ENCODE results near the gene ADTRP.

ADTRP gene

DNA sequence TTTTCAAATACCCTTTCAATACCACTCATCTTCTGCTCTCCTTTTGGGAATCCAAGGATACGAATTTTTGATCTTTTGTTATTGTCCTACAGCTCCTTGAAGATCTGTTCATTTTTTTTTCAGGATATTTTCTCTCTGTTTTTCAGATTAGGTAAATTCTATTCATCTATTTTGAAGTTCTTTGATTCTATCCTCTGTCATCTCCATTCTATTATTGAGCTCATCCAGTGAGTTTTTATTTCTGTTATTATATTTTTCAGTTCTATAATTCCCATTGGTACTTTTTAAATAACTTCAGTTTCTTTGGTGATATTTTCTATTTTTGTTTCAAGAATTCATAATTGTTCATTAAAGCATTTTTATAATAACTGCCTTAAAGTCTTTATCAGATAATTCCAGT lies 14.7 kb upstream of the ADTRP start:
- no peak for TF ChIP-seq CTCF (IDR thresholded peaks at IDR 0.05; ENCODE audit: low read depth, low read length)

GRCh38 chr6:11791354-11792107 lies 12.9 kb upstream of the ADTRP start:
- DNase-seq (ENCODE audit: extremely low read depth, low read depth), result no peak
- TF ChIP-seq CTCF (IDR thresholded peaks at IDR 0.05; ENCODE audit: low read depth, low read length), result no peak

More for the DNA sequence above, 14.7 kb upstream of the ADTRP start:
- DNase-seq (ENCODE audit: extremely low read depth, low read depth), result no peak

DNA sequence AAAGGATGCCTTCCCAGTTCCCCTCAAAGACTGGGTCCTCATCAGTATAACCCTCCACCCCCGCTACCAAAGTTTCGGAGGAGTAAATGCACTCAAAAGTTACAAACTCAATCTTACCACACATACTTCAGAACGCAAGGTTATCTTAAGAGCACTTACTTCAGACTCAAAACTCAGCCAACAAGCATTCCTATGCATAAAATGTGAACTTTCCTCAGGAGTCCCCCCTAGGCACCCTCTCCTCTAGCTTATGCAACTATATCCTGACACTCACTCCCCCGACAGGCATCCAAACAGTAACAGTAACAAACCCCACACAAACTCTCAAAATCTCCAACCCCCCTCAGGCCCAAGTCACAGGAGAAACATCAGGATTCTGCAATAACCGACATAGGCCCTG lies 11.1 kb upstream of the ADTRP start:
- no peak for DNase-seq (ENCODE audit: extremely low read depth, low read depth)
- TF ChIP-seq CTCF (IDR thresholded peaks at IDR 0.05; ENCODE audit: low read depth, low read length), result no peak

DNA sequence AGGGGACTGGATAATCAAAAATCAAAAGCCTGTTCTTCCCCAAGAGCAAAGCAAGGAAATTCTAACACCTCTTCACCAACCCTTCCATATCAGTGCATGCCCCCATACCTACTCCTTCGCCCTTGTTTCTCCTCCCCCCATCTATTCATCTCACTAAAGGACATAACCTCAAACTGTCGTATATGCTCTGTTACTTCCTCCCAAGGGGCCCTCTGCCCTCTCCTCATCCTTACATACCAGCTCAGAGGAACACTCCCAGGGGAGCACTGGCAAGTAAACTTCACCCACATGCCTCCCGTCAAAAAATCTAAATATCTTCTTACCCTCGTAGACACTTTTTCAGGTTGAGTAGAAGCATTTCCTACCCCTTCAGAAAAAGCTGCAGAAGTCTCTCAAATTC lies 9.4 kb upstream of the ADTRP start:
- no peak for TF ChIP-seq CTCF (IDR thresholded peaks at IDR 0.05; ENCODE audit: low read depth, low read length)
- no peak for DNase-seq (ENCODE audit: extremely low read depth, low read depth)

- no peak for TF ChIP-seq CTCF (IDR thresholded peaks at IDR 0.05; ENCODE audit: low read depth, low read length)
- DNase-seq (ENCODE audit: extremely low read depth, low read depth), result no peak
Measured at GRCh38 chr6:11785774-11786579, 7.4 kb upstream of the ADTRP start.

- no peak for TF ChIP-seq CTCF (IDR thresholded peaks at IDR 0.05; ENCODE audit: low read depth, low read length)
- no peak for DNase-seq (ENCODE audit: extremely low read depth, low read depth)
Measured at GRCh38 chr6:11785415-11785773, 6.8 kb upstream of the ADTRP start.

DNA sequence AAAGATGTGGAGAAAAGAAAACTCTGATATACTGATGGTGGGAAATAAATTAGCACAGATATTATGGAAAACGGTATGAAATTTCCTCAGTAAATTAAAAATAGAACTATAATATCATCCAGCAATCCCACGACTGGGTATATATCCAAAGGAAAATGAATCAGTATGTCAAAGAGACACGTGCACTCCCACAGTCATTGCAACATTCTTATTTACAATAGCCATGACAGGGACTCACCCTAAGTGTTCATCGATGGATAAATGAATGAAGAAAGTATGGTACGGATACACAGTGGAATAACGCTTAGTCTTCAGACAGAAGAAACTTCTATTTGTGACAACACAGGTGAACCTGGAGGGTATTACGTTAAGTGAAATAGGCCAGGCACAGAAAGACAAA lies 5.7 kb upstream of the ADTRP start:
- DNase-seq (ENCODE audit: extremely low read depth, low read depth), result no peak
- TF ChIP-seq CTCF (IDR thresholded peaks at IDR 0.05; ENCODE audit: low read depth, low read length), result no peak
